ENCODE results near the gene CXCL16. TPM values are rescaled to one million over a fixed set of nuclear protein-coding genes. Genes with fewer than 3 reads are reported as not detected.

CXCL16 gene
- total and polyA plus RNA-seq, 2 of the 13 experiments (the other 11 are each of a cell fraction or from before 2014, with no cell fraction given): 9.4 to 101 TPM

GRCh38 chr17:4759776-4760236 is 20.1 kb upstream of the CXCL16 start (continued):
- 0 out of 2 replicates have a peak, but pooled peaks have one; percentile 67 for TF ChIP-seq ZNF34 (CRISPR knock-in tag; IDR thresholded peaks at IDR 0.05; ENCODE audit: borderline replicate concordance)
- TF ChIP-seq CEBPB (IDR thresholded peaks at IDR 0.05; ENCODE audit: borderline replicate concordance, low read depth, low read length): peak; percentile 24; the same call in 1 of the 2 replicates
- no peak for TF ChIP-seq ZBTB14 (CRISPR knock-in tag; IDR thresholded peaks at IDR 0.05)
- TF ChIP-seq SAFB2 (CRISPR knock-in tag; IDR thresholded peaks at IDR 0.05; ENCODE audit: borderline replicate concordance, low read depth): no peak
- TF ChIP-seq KLF15 (CRISPR knock-in tag; IDR thresholded peaks at IDR 0.05; ENCODE audit: borderline replicate concordance): no peak
- no peak for TF ChIP-seq ZNF549 (CRISPR knock-in tag; IDR thresholded peaks at IDR 0.05)
- TF ChIP-seq MLLT10 (CRISPR knock-in tag; IDR thresholded peaks at IDR 0.05): no peak
- TF ChIP-seq ZBTB39 (CRISPR knock-in tag; IDR thresholded peaks at IDR 0.05): peak; percentile 86
- peak; percentile 96 for TF ChIP-seq JUN (CRISPR knock-in tag; IDR thresholded peaks at IDR 0.05)
- TF ChIP-seq ATAD3A (CRISPR knock-in tag; IDR thresholded peaks at IDR 0.05): no peak
- peak; percentile 36 to 74 for TF ChIP-seq NR2F1 (CRISPR knock-in tag; IDR thresholded peaks at IDR 0.05)
- TF ChIP-seq TSC22D2 (CRISPR knock-in tag; IDR thresholded peaks at IDR 0.05; ENCODE audit: borderline replicate concordance): no peak
- TF ChIP-seq ZNF276 (CRISPR knock-in tag; IDR thresholded peaks at IDR 0.05; ENCODE audit: low read depth): 0 out of 2 replicates have a peak, but pooled peaks have one; percentile 34
- no peak for TF ChIP-seq ZNF17 (CRISPR knock-in tag; IDR thresholded peaks at IDR 0.05)
- TF ChIP-seq ZNF879 (CRISPR knock-in tag; IDR thresholded peaks at IDR 0.05): no peak
- TF ChIP-seq ZNF44 (CRISPR knock-in tag; IDR thresholded peaks at IDR 0.05): no peak
- no peak; the same call in 1 of the 2 replicates for TF ChIP-seq ZNF512 (CRISPR knock-in tag; IDR thresholded peaks at IDR 0.05)
- peak; percentile 81; the same call in 1 of the 2 replicates for TF ChIP-seq SPEN (CRISPR knock-in tag; IDR thresholded peaks at IDR 0.05; ENCODE audit: low read depth)
- TF ChIP-seq ZNF282 (IDR thresholded peaks at IDR 0.05; ENCODE audit: partially characterized antibody): no peak

Measured in HepG2 (cell line).